HL-60 (cell line): ENCODE results near the gene SLC39A6.

Experiments
- GABPA ChIP-seq: IDR thresholded peaks from 2 replicates; pipeline ENCODE4 v1.6.1; 2012; ENCODE audit warnings: low read depth
- POLR2AphosphoS5 ChIP-seq: IDR thresholded peaks from 2 replicates; pipeline ENCODE4 v1.6.1; 2012; ENCODE audit warnings: low read depth
- SPI1 ChIP-seq: IDR thresholded peaks from 2 replicates; pipeline ENCODE4 v1.6.1; 2012; ENCODE audit warnings: low read depth, mild to moderate bottlenecking, borderline replicate concordance
- TF ChIP-seq, protein P1 (sequence below): IDR thresholded peaks from 2 replicates; pipeline ENCODE4 v1.6.1; 2012; ENCODE audit warnings: low read depth; ENCODE audit not compliant: insufficient replicate concordance
- TF ChIP-seq, protein P2 (sequence below): IDR thresholded peaks from one replicate; pipeline ENCODE4 v1.5.1; 2011; ENCODE audit warnings: low read length, control low read depth, inconsistent platforms; ENCODE audit not compliant: insufficient read depth

GRCh38 chr18:36088256-36088655 lies 40.9 kb downstream of the SLC39A6 start:
- TF ChIP-seq, protein P1, sequence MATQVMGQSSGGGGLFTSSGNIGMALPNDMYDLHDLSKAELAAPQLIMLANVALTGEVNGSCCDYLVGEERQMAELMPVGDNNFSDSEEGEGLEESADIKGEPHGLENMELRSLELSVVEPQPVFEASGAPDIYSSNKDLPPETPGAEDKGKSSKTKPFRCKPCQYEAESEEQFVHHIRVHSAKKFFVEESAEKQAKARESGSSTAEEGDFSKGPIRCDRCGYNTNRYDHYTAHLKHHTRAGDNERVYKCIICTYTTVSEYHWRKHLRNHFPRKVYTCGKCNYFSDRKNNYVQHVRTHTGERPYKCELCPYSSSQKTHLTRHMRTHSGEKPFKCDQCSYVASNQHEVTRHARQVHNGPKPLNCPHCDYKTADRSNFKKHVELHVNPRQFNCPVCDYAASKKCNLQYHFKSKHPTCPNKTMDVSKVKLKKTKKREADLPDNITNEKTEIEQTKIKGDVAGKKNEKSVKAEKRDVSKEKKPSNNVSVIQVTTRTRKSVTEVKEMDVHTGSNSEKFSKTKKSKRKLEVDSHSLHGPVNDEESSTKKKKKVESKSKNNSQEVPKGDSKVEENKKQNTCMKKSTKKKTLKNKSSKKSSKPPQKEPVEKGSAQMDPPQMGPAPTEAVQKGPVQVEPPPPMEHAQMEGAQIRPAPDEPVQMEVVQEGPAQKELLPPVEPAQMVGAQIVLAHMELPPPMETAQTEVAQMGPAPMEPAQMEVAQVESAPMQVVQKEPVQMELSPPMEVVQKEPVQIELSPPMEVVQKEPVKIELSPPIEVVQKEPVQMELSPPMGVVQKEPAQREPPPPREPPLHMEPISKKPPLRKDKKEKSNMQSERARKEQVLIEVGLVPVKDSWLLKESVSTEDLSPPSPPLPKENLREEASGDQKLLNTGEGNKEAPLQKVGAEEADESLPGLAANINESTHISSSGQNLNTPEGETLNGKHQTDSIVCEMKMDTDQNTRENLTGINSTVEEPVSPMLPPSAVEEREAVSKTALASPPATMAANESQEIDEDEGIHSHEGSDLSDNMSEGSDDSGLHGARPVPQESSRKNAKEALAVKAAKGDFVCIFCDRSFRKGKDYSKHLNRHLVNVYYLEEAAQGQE, result no peak
- TF ChIP-seq, protein P2, sequence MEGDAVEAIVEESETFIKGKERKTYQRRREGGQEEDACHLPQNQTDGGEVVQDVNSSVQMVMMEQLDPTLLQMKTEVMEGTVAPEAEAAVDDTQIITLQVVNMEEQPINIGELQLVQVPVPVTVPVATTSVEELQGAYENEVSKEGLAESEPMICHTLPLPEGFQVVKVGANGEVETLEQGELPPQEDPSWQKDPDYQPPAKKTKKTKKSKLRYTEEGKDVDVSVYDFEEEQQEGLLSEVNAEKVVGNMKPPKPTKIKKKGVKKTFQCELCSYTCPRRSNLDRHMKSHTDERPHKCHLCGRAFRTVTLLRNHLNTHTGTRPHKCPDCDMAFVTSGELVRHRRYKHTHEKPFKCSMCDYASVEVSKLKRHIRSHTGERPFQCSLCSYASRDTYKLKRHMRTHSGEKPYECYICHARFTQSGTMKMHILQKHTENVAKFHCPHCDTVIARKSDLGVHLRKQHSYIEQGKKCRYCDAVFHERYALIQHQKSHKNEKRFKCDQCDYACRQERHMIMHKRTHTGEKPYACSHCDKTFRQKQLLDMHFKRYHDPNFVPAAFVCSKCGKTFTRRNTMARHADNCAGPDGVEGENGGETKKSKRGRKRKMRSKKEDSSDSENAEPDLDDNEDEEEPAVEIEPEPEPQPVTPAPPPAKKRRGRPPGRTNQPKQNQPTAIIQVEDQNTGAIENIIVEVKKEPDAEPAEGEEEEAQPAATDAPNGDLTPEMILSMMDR, result no peak
- TF ChIP-seq POLR2AphosphoS5 (no peak), GABPA (no peak), SPI1 (no peak)
